ENCODE data around the gene TBC1D2B.

Gene TBC1D2B

DNA sequence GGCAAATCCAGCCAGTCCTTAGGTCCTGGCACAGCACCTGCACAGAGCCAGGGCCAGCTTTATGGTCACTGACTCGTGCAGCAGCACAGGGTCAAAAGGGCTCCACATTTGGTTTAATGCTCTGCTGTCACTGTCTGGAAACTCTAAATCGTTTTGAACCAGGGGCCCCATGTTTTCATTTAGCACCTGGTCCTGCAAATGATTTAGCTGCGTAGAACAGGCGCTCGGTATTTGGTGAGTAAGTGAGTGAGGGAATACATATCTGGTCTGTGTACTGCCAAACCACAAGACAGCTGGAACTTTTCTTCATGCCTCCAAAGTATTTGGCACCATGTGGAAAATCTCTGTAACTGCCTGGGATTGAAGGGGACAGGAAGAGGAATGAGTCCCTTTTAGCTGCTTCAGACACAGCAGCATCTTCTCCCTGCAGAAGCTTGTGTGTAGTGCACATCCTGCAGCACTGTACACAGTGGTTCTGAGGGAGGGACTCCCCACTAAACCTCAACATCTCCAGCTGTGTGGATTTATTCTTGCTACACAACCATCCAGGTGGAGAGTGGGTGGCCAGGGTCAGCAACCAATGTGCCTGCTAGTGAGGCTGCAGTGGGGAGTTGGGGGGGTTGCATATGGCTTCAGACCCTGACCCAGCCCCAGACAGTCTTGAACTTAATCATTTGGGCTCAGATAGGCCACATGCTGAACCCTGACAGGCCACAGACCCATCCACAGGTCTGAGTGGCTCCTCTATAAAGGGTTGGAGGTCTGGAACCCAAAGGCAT lies 15.9 kb upstream of the TBC1D2B start:
- no peak for DNase-seq (ENCODE audit: low spot score)

DNA sequence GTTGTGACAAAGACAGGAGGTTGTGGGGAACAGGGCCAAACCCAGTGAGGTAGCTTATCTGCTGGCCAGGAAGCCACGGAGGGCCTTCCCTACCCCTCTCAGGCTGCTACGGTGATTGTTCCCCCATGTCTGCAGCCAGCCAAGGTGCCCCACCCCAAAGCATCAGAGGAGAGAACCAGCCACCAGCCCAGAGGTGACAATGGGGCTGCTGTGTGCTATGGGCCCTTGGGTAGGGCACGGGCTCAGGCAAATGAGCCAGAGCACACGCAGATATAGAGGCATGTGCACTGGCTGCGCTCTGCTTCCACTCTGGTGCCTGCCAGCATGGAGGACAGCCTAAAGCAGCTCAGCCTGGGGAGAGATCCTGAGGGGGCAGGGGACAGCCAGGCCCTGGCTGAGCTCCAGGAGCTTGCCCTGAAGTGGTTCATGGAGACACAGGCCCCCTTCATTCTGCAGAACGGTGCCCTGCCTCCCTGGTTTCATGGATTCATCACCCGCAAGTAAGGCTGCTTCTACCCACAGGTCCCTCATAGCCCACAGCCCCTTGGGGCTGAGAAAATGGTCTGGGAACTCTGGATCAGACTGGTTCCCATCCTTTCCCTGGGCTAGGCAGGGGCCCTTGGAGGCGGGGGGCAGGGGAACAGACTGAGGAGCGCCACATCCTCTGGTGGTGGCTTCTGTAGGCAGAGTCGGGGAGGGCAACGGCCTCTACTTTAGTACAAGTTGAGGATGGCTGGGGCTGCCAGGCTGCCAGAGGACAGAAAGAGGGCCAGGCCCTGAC lies 14.9 kb upstream of the TBC1D2B start, which contains the start of gene SH2D7:
SH2D7 (plus strand) TSS at position 301 of the 781 bp plus-strand sequence; CDS start at position 325, 24 bp downstream.
- DNase-seq (ENCODE audit: low spot score) = no peak

DNA sequence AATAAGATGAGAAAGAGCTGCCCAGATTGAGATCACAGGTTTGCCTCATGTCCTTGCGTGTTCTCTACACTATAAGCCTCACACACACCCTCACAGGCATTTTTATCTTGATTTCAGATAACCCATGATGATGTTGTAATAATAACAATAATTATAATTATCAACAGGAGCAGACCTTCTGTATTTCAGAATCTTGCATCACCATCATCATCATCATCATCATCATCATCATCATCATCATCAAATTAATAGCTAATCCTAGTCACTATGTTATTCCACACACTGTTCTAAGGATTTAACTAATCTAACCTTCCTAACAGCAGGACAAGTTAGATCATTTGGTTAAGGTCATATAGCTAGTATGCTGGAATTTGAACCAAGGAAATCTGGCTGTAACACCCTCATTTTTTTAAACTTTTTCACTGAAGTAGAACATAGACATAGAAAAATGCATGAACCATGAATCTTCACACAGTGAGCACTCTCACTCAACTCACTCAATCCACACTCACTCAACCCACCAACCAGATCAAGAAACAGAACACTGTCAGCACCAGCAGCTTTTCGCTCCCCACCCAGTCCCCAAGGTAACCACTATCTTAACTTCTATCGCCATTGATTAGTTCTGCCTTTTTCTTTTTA lies 13.0 kb upstream of the TBC1D2B start:
- DNase-seq (ENCODE audit: low spot score) = no peak

DNA sequence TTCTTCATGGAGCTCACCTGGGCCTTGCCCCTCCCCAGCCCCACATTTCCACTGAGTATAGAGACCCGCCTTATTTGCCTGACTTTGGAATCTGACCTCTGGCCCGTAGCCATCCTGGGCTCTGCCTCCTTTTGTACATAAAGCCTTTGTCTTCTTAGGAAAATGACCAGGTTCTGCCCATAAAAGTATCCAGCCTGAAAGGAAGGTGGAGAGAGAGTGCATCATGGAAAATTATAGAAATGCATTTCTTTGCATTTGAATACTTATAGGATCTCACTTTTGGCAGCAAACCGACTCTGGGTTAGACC lies 11.2 kb upstream of the TBC1D2B start:
- no peak for DNase-seq (ENCODE audit: low spot score)

DNA sequence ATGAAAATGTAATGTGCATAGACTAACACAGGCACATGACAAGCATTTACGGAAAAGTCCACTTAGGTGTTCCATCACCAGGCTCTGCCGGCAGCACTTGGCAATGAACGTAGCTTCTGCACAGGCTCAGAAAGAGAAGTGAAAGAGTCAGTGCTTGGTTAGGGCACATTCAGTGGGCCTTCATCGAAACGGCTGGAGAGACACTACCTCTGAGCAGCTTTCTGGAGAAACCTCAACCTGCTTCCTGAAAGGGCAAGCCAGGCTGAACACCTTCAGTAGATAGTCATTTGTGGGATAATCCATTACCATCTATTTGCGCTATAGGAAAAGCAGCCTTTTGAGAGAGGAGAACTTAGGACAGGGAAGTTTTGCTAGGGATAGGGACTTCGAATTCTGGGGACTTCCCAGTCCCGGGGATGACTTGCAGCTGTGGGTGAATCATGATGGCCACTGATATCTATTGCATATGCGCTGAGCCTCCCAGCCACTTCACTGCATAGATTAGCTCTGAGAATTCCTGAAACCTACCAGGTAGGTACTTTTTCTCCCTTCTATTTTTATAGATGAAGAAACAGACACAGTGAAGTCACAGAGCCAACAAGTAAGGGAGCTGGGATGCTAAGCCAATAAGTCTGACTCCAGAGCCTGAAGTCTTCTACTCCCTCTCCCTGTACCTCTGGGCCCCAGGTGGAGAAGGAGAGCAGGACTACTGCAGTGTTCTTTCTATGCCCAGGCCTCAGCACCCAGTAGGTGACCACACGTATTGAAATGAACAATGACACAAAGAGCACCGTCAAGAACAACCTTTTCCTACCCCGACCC lies 10.7 kb upstream of the TBC1D2B start:
- DNase-seq (ENCODE audit: low spot score) = no peak

DNA sequence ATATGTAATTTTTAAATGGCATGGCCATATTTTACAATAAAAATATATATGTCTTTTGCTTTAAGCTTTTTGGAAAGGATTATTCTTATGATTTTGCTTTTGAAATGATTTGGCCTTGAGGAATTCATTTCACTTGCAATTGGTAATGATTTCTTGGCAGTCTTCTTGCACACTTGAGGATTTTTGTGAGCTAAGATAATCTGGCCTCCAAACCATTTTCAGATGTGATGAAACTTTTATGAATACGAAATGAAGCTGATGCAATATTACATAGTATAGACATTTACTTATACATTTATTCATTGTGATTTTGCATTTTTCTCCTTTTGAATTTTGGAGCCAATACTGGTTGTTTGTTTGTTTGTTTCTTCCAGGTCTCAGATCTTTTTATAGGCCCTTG lies 8.4 kb upstream of the TBC1D2B start:
- no peak for DNase-seq (ENCODE audit: low spot score)

DNA sequence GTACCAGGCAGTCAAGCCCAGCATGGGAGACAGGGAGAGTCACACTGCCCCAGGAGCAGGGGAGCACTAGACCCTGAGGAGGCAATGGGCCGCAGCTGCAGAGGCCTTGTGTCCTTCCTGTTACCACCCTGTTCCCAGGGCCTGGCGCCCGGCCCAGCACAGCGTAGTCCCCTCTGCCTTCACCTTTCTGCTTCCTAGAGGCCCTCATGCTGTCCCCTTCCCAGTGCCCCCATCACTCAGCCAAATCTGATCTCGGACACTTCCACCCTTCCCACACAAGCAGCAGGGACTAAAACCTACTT lies 6.9 kb upstream of the TBC1D2B start:
- DNase-seq (ENCODE audit: low spot score) = no peak

DNA sequence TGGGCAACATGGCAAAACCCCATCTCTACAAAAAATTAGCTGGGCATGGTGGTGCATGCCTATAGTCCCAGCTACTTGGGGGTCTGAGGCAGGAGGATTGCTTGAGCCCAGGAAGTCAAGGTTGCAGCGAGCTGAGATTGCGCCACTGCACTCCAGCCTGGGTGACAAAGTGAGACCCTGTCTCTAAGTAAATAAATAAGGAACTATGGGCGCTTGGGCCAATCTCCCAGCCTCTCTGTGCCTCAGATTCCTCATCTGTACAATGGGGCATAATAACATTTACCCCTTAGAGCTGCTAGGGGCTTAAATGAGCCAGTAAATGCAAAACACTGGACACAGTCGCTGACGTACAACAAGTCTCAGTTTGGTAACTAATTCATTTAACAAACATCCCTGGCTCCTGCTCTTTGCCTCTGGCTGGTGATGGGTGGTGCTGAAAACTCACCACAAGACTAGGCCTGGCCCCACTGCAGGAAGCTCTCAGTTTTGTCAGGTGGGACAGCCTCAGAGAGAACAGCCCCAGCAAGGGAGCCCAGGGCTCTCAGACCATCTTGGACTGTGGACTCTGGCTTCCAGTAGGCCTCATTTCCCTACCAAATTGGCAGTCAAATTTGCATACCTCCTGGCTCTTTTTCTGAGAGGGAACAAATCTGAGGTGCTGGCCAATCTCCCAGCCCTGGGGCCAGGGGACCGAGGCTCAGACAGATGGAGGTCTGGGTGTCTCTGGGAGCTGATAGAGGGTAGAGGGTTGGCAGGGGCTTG lies 6.4 kb upstream of the TBC1D2B start:
- DNase-seq (ENCODE audit: low spot score) = no peak

DNA sequence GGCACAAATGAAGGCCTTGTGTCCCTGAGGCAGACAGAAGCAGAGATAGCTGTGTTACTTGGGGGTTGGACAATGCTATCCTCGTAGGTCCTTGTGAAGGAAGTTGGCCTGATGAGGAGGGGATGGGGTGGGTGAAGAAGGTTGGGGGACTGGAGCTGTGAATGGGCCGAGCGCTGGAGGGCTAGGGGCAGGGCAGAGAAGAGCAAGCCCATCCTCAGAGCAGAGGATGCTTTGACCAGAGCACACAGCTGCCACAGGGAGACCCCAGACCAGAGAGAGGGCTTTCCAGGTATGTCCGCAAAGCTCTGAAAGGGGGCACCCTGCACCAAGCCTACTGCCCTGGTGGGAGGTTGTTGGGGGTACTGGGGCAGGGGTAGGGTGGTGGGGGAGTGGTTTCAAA lies 5.7 kb upstream of the TBC1D2B start:
- no peak for DNase-seq (ENCODE audit: low spot score)

DNA sequence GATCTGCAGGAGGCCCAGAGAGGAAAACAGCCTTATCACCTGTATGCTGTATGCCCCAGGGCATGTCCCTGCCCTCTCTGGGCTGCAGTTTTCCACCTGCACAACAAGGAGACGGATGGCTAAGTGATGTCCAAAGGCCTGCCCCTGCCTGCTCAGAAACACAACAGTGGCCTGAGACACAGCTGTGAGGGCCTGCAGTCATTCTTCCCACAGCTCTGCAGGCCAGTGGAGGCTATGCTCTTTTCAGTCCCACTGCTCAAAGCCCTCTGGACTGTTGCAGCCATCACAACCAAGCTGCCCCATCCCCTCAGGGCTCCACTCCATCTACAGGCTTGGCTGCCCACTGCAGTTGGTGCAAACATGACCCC lies 5.2 kb upstream of the TBC1D2B start:
- no peak for DNase-seq (ENCODE audit: low spot score)

DNA sequence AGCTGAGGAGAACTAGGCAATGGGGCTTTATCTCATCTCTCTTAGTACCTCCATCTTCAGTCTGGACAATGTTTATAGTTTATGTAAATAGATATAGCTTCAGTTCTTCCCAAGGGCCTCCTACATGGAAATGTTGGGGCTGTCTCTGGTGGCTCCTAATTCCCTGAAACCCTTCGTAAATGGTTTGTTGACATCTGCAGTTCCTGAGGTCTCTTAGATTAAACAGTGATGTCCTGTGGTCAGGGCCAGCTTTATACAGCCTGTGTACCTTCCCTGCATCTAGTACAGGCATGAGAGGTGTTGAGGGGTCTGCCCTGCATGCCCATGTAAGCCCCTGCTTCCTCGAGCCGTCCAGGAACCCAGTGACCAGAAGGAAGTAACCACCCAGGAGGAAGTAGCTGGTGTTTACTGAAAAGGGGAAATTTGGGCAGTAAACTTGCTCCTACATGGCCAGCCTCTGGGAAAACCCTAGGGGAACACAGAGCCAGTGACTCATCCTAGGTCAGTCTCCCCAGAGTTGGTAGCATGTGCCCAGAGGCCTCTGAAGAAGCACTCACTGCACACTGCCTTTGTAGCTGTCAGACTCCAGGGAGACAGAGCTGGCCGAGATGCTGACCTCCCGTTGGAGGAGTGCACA lies 4.7 kb upstream of the TBC1D2B start:
- DNase-seq (ENCODE audit: low spot score) = no peak

DNA sequence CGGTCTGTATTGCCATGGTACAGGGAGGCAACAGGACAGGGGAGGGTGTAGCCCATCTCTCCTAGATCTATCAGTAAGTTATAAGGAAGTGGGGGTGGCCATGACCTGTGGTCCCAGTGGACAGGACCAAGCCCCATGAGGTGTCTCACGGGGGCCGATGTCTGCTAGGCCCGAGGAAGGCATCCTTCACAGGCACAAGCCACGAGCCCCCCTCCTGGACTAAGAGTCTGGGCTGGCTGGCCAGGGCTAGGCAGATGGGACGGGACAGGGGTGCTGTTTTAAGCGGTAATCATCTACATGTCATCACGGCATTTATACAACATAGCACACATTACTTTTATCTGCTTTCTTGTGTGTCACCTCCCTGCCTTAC lies 2.6 kb upstream of the TBC1D2B start:
- no peak for DNase-seq (ENCODE audit: low spot score)

DNA sequence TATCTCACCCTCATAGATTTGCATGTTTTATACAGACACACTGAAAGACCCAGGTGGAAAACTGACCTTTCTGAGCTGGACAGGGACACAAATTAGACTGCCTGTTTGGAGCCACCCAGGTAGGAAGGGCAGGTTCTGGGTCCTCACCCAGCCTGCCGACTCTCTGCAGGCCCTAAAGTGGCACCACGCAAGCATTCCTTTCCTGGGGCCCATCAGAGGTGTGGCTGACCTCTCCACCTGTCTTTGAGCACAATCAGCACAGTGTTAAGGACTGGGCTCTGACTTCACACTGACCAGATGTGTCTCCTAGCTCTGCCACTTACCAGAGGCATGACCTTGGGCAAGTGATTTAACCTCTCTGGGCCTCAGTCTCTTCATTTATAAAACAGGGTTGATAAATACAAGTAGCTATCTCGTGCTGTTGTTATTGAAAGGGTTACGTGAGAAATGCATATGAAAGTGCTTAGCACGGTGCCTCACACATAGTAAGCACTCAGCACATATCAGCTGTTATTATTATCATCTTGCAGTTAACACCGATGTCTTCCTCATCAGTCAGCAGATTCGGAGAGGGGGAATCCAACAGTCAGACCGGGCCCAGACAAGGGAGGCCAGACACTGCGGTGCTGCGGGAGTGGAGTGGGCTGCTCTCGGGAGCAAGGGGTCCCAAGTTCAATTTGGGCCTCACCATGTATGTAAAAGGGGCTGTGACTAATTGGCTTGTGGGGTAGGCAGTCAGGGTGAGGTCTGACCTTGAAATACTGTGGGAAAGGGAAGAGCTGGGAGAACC lies 2.0 kb upstream of the TBC1D2B start:
- DNase-seq (ENCODE audit: low spot score) = no peak

DNA sequence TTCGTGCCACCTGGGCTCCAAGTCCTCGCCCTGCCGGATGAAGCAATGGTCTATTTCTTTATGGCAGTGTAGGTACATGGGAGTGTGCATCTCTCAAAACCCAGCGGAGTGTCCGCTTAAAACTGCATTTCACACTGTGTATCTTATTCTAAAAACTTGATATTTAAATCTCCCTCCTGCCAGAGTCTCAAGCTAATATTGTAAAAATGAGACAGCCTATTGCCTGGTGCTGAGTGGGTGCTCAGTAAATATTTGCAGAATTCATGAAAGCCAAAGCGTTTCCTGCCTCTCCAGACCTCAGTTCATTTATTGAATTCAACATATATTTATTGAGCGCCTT lies 330 bp upstream of the TBC1D2B start:
- DNase-seq (ENCODE audit: low spot score) = no peak

DNA sequence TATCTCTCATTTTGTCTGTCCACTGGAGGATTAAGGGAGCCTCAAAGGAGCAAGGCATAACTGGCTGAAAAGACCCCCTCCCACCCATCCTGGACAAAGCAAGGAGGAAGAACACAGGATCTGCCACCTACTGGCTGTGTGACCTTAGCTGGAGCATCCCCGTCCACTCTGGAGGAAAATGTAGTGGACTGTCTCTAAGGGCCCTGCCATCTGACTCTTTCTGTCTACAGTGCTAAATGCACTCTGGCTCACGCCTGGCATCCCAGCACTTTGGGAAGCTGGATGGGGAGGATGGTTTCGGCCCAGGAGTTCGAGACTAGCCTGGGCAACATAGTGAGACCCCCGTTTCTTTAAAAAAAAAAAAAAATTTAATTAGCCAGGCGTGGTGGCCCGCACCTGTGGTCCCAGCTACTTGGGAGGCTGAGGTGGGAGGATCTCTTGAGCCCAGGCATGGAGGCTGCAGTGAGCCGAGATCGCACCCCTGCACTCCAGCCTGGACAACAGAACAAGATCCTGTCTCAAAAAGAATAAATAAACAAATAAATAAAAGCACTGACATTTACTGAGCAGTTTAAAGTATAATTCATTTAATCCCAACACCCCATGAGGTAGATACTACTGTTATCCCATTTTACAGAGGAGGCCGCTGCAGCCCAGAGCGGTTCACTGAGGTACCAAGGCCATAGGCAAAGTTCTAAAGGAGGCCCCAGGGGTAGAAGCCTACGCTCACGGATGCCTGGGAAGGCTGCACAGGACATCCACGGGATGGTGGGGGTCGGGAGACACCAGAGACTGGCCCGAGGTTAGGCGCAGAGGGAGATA lies 1.1 kb downstream of the TBC1D2B start:
- DNase-seq (ENCODE audit: low spot score) = no peak

DNA sequence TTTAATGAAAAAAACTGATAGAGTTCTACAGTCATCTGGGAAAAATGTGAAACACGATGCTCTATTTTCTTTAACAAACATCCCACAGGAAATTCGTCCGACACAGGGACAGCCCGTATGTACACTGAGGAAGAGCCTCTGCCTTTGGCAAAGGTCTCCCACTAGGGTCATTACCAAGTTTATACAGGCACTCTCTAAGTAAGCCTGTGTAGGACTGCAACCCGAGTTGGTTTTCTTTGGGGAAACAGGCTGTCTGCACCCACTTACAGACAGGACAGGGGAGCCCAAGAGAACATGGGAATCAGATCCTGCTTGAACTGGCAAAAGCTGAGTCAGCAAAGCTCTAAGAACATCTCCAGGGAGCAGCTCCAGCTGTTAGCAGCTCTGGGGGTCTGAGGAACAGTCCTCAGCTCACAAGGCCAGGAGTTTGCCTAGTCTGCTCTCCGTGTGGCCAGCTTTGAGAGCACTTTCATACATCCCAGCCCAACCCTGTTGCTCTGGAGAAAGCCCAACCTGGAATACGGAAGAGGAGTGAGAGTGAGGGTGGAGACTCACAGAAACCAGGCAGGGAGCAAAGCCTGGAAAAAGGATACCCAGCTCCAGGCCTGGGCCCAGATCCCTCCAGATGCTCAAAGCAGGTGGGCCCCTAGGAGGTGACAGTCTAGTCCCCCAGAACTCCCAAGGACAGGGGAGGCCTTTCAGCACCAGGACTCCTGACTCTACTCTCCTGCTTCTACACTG lies 1.9 kb downstream of the TBC1D2B start:
- DNase-seq (ENCODE audit: low spot score) = no peak

DNA sequence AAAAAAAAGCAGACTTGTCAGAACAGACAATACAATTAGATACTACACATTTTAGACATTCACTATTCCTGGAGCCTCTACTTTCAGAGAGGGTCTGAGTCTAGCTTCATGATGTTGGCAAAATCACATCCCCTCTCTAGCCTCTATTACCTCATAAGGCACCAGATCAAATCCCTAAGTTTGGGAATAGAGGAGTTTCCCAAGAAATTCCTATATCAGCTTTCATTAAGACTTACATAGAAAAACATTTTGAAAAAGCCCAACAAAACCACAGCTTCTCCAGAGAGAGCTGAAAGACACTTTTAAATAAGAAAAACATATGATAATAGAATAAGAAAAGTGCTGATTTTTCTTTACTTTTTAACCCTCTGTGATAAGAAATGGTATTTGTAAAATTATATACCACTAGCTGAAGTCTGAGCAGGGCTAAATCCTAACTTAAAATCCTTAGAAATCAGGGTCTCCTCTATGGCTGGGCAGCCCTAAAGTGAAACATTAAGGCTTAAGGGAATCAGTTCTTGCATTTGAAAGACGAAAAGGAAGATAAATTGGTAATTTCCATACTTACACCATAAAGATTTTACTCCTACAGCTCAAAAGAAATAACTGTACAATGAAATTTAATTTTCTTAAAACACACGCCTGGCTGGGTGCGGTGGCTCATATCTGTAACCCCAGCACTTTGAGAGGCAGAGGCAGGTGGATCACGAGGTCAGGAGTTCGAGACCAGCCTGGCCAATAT lies 4.3 kb downstream of the TBC1D2B start:
- no peak for DNase-seq (ENCODE audit: low spot score)

Measured in D341Med (cell line).